GM12801 (cell line): ENCODE data around the gene PATJ.

Experiments
- TF ChIP-seq, protein P1 (sequence below): IDR thresholded peaks from one replicate; pipeline ENCODE4 v1.5.1; 2011; ENCODE audit warnings: control low read depth; ENCODE audit not compliant: insufficient read length; ENCODE audit errors: extremely low read depth

The PATJ gene

DNA sequence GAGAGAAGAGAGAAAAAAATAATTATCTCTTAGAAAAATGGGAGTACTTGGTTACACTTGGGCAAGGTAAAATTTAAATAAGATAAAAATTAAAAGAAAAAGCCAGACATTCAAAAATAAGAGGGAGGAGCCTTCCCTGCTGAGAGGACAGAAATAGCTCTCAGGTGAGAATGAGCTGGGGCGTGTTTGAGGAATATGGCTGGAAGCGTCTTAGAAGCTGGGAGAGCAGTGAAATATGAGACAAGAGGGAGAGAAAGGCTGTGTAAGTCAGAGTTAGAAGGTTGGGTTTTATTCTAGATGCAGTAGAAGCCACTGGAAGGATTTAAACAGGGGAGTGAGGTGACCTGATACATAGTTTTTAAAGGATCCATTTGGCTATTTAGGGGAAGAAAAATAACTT lies 298.2 kb downstream of the PATJ start:
- TF ChIP-seq, protein P1, sequence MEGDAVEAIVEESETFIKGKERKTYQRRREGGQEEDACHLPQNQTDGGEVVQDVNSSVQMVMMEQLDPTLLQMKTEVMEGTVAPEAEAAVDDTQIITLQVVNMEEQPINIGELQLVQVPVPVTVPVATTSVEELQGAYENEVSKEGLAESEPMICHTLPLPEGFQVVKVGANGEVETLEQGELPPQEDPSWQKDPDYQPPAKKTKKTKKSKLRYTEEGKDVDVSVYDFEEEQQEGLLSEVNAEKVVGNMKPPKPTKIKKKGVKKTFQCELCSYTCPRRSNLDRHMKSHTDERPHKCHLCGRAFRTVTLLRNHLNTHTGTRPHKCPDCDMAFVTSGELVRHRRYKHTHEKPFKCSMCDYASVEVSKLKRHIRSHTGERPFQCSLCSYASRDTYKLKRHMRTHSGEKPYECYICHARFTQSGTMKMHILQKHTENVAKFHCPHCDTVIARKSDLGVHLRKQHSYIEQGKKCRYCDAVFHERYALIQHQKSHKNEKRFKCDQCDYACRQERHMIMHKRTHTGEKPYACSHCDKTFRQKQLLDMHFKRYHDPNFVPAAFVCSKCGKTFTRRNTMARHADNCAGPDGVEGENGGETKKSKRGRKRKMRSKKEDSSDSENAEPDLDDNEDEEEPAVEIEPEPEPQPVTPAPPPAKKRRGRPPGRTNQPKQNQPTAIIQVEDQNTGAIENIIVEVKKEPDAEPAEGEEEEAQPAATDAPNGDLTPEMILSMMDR: no peak

DNA sequence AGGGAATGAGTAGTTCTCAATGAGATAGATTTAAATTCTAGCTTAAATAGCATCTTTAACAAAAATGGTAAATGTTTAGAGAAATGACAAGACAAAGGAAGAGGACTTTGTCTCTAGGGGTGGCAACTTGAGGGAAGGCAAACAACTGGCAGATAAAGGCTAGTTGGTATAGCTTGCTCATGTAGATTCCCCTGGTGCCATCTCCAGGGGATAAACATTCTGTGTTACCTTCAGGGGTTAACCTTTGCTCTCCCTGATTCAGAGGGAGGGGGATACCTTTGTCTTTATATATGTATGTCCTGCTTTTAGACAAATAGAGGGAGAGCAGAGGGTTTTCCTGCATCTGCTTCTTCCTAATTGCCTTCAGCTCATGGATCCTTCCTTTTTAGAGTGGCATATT lies 298.7 kb downstream of the PATJ start:
- TF ChIP-seq, protein P1: no peak

DNA sequence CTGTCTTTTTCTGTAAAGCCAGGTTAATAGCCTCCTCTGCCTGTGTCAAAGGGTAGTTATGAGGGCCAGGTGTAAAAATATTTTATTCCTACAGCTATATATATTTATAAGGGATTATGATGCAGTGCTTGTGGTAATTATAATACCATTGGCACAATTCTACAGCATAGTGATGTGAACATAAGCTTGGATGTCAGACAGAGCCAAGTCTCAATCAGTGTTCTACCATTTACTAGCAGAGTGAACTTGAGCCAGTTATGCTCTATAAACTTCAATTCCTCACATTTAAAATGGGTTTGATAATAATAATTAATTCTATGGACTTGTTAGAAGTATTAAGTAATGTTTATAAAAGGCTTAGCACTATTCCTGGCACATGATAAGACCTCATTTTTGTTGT lies 300.9 kb downstream of the PATJ start:
- TF ChIP-seq, protein P1: no peak

DNA sequence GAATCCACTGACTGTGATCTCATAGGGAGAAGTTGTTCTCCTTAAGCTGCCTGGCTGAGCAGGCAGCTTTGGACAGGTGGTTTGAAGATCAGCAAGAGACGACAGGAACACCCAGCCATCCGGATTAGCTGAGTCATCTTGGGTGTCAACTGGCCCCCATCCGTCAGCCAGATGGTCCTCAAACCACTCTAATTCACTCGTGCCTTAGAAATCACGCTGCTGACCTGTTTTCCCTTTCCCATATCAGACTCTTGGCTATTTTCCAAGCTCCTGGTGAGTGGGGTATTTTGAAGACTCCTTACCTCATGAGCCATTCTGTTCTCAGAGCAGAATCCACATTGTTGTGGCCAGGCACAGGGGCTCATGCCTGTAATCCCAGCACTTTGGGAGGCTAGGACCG lies 303.3 kb downstream of the PATJ start:
- TF ChIP-seq, protein P1: no peak

DNA sequence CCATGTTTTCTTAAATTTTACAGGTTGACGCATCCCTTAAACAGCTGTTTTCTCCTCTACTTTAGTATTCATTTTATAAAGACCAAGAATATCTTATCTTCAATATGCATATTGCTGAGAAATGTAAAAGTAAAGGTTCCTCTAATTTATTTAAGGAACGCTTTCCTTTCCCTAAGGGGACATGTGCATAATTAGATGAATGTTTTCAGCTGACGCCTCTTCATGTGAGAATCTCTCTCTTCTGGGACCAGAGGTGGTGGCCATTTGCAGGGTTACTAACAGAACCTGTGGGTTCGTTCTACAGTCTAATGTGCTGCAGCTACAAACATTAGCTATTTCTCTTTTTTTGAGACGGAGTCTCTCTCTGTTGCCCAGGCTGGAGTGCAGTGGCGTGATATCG lies 304.6 kb downstream of the PATJ start:
- TF ChIP-seq, protein P1: no peak

DNA sequence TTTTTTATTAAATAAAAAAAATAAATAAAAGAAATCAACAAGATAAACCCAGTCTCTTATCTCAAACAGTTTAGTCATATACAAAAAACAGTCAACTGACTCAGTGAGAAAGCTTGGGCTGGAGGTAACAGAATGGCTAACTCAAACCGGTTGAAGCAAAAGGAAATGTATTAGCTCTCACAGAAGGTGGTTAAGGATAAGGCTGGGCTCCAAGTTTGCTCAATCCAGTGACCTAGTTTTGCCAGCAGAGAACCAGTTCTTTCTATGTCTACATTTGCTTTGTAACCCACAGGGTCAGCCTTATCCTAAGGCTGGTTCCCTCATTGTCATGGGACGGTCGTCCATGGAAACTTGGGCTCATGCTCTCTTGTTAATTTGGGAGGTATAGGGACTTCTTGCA lies 307.9 kb downstream of the PATJ start:
- TF ChIP-seq, protein P1: no peak

DNA sequence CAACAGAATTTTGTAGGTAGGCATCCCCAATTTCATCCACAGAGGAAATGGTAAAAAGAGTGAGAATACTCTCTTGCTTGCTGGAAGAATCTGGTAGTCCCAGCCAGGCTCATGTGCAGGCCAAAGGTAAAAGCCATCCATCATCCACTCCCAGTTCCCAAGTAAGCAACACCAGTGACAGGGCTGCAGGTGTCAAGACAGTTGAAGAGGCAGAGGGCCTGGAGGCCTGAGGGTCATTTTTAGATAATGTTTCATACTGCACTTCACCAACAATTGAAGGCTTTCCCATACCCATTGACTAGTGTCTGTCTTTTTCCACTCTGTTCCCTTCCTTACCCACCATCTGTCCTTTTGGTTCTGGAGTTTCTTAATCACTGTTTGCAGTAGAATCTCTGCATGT lies 310.7 kb downstream of the PATJ start:
- TF ChIP-seq, protein P1: no peak

DNA sequence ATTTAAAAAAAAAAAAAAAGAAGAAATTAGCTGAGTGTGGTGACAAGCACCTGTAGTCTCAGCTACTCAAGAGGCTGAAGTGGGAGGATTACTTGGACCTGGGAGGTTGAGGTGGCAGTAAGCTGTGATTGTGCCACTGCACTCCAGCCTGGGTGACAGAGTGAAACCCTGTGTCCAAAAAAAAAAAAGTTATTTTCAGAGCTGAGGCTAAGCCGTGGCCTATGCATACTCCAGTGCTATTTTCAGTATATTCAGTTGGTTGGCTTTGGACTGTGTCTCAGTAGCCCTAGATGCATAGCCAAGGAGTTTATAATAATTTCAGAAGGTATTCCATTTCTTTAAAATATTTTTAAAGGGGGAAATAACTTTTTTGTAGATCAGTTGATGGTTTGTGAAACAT lies 311.9 kb downstream of the PATJ start:
- TF ChIP-seq, protein P1: no peak
